CD14-positive monocyte (primary cell): ENCODE data around the gene GOLGA2. TPM values are rescaled to one million over a fixed set of nuclear protein-coding genes. Genes with fewer than 3 reads are reported as not detected.
A peak's percentile ranks its signal among the peaks of the same experiment; 100 is the strongest.

Source experiments
- DNase-seq, 3 donors: peaks; one replicate each; pipeline ENCODE4 v3.0.0-alpha.2; 2011 to 2022
- H2AFZ ChIP-seq: 2 replicates; pipeline ENCODE4 v1.6.0; 2012; ENCODE audit warnings: mild to moderate bottlenecking, low read depth, low read length, inconsistent platforms; ENCODE audit not compliant: insufficient read depth, poor library complexity, severe bottlenecking
- H3K27ac ChIP-seq, 2 donors: 1 replicate in 1 of 2; 2 replicates in 1 of 2; pipeline ENCODE4 v1.5.1; 2012 to 2013; ENCODE audit warnings: low read length in 2 of 2, control low read depth in 1 of 2, inconsistent platforms in 1 of 2, low read depth in 1 of 2, mild to moderate bottlenecking in 1 of 2
- H3K27me3 ChIP-seq, 2 donors: one replicate each; pipeline versions ENCODE4 v1.6.0 to v1.6.1; 2011 to 2013; ENCODE audit warnings: low read length in 2 of 2; ENCODE audit not compliant: control insufficient read depth in 2 of 2, insufficient read depth in 2 of 2
- H3K36me3 ChIP-seq, 2 donors: replicated peaks in 1 of 2; 1 replicate in 1 of 2; 2 replicates in 1 of 2; pipeline versions ENCODE4 v1.5.1 to v1.6.1; 2012 to 2013; ENCODE audit warnings: low read length in 2 of 2, control low read depth in 1 of 2, inconsistent platforms in 1 of 2, mild to moderate bottlenecking in 1 of 2; ENCODE audit not compliant: insufficient read depth in 2 of 2, control insufficient read depth in 1 of 2
- H3K4me1 ChIP-seq, 2 donors: 1 replicate in 1 of 2; 2 replicates in 1 of 2; pipeline versions ENCODE4 v1.5.1 to v1.6.1; 2012 to 2013; ENCODE audit warnings: low read length in 2 of 2, control low read depth in 1 of 2, inconsistent platforms in 1 of 2, mild to moderate bottlenecking in 1 of 2, moderate library complexity in 1 of 2; ENCODE audit not compliant: insufficient read depth in 2 of 2, control insufficient read depth in 1 of 2
- H3K4me2 ChIP-seq: replicated peaks from 2 replicates; pipeline ENCODE3; 2012; ENCODE audit warnings: low read length, moderate library complexity, mild to moderate bottlenecking; ENCODE audit not compliant: poor library complexity, severe bottlenecking; ENCODE audit errors: extremely low read depth
- H3K4me3 ChIP-seq, 3 experiments: fragments of 200-600 bp in 1 of 3; sonication (generic) in 1 of 3; replicated peaks in 1 of 3; 1 replicate in 2 of 3; 2 replicates in 1 of 3; pipeline ENCODE4 v1.5.1; 2011 to 2013; ENCODE audit warnings: low read length in 3 of 3, mild to moderate bottlenecking in 3 of 3, control low read depth in 2 of 3, low read depth in 2 of 3, inconsistent platforms in 1 of 3, moderate library complexity in 1 of 3
- H3K79me2 ChIP-seq: 2 replicates; pipeline ENCODE4 v1.6.0; 2012; ENCODE audit warnings: mild to moderate bottlenecking, control low read depth, inconsistent platforms, low read length, moderate library complexity; ENCODE audit not compliant: insufficient read depth
- H3K9ac ChIP-seq: 2 replicates; pipeline ENCODE4 v1.6.0; 2017; ENCODE audit warnings: low read length, mild to moderate bottlenecking; ENCODE audit not compliant: insufficient read depth, poor library complexity, severe bottlenecking
- H3K9me3 ChIP-seq, 2 donors: replicated peaks in 1 of 2; 1 replicate in 1 of 2; 2 replicates in 1 of 2; pipeline versions ENCODE4 v1.5.1 to v1.6.1; 2012 to 2013; ENCODE audit warnings: low read length in 2 of 2, control low read depth in 1 of 2; ENCODE audit not compliant: control insufficient read depth in 1 of 2, insufficient read depth in 1 of 2
- H4K20me1 ChIP-seq: 2 replicates; pipeline ENCODE4 v1.6.0; 2012; ENCODE audit warnings: mild to moderate bottlenecking, low read length, control low read depth, moderate library complexity; ENCODE audit not compliant: insufficient read depth
- H3K27ac Mint-ChIP-seq, 7 donors: one replicate each; pipeline ENCODE4 v1.8.0; 2020; ENCODE audit warnings: mild to moderate bottlenecking in 7 of 7, mixed read lengths in 7 of 7, moderate library complexity in 6 of 7, inconsistent platforms in 2 of 7
- H3K27me3 Mint-ChIP-seq, 3 donors: one replicate each; pipeline ENCODE4 v1.8.0; 2021 to 2022; ENCODE audit warnings: low read depth in 3 of 3, mild to moderate bottlenecking in 3 of 3, mixed read lengths in 3 of 3, moderate library complexity in 3 of 3, inconsistent platforms in 1 of 3
- H3K36me3 Mint-ChIP-seq, 2 donors: one replicate each; pipeline ENCODE4 v1.8.0; 2020; ENCODE audit warnings: mixed read lengths in 2 of 2, inconsistent platforms in 1 of 2, mild to moderate bottlenecking in 1 of 2
- H3K4me1 Mint-ChIP-seq: one replicate; pipeline ENCODE4 v1.8.0; 2020; ENCODE audit warnings: mild to moderate bottlenecking, mixed read lengths
- H3K4me3 Mint-ChIP-seq, 2 donors: one replicate each; pipeline ENCODE4 v1.8.0; 2020; ENCODE audit warnings: mild to moderate bottlenecking in 2 of 2, mixed read lengths in 2 of 2, moderate library complexity in 1 of 2
- H3K9me3 Mint-ChIP-seq, 7 donors: one replicate each; pipeline ENCODE4 v1.8.0; 2020 to 2022; ENCODE audit warnings: mixed read lengths in 7 of 7, mild to moderate bottlenecking in 6 of 7, moderate library complexity in 6 of 7, inconsistent platforms in 2 of 7
- WGBS: methylation state at CpG from one replicate; pipeline ENCODE4 v1.1.5; 2013; ENCODE audit warnings: missing lambda C conversion rate; ENCODE audit not compliant: insufficient coverage; 5-methylcytosine and 5-hydroxymethylcytosine counted together
- intact Hi-C, 2 donors: fragments of 100-400 bp; cut with micrococcal nuclease; formaldehyde crosslinking; loops; one replicate each; pipeline versions ENCODE4 v1.15.0 to v1.15.1; 2023
- polyA plus RNA-seq, 3 donors: library from polyadenylated mRNA; depleted of rRNA in 1 of 3; unstranded in 2 of 3; stranded (reverse) in 1 of 3; fragments of 300-500 nt in 2 of 3; fragments of >200 nt in 1 of 3; fragmentation: Illumina TruSeq in 2 of 3; gene quantifications; 1 replicate in 2 of 3; 2 replicates in 1 of 3; pipeline ENCODE4 v1.2.3, GENCODE V29; 2012 to 2021
- TF ChIP-seq, protein P1 (sequence below): fragments of 200-600 bp; IDR thresholded peaks from one replicate; pipeline ENCODE4 v1.8.0; 2022; ENCODE audit warnings: antibody characterized with exemption, mild to moderate bottlenecking

Gene GOLGA2
- polyA plus RNA-seq, 3 donors = 2.9 to 34.2 (median 4.6) TPM

DNA sequence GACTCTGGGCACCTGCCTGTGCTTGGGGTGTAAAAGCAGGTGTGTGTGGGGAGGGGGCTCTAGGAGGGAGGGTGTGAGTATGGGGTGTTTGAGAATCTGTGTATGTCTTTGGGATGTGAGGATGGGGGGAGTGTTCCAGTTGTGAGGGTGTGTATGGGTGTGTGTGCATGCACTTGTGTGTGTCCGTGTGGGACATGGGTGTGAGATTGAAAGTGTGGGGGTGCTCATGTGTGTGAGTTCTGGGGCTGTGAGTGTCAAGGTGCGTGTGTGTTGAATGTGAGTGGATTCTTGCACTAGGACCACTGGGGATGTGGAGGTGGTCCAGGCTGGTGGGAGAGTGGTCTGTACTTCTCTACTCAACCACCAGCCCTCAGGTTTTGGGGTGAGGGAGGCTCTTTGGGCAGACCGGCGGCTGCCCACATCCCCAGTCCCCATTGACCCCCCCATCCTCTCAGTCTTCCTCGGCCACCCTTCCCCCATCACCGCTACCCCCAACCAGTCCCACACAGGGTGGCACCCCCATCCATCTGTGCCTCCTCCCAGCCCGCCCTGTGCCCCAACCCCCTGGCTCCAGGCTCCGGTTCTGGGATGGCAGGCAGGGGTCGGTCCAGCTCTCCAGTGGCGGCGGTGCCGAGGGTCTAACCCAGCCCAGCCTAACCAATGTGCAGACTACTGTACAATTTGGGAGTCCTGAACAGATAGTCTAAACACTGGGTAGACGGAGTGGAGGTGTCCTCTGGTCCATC, 31.5 kb downstream of the GOLGA2 start:
- Histone ChIP-seq H3K4me1 (peaks cover 29 to 37% of the 10 kb centered on the region in 2 donors), H2AFZ (peak overlapping the region; percentile 65), H3K9me3 (no peaks in the 10 kb centered on the region), H3K4me3 (peak overlapping the region in 1 of 3 experiments; percentile 56), H3K27me3 (no peaks in the 10 kb centered on the region), H3K79me2 (no peaks in the 10 kb centered on the region), H4K20me1 (no peaks in the 10 kb centered on the region), H3K27ac (no peak overlapping the region), H3K9ac (peak overlapping the region; percentile 32), H3K4me2 (peak overlapping the region; percentile 71), H3K36me3 (no peaks in the 10 kb centered on the region)
- H3K27me3 Mint-ChIP-seq = peaks cover 3 to 13% (median 8%) of the 10 kb centered on the region in 3 donors
- H3K36me3 Mint-ChIP-seq = no peaks in the 10 kb centered on the region
- H3K27ac Mint-ChIP-seq = no peak overlapping the region
- H3K4me1 Mint-ChIP-seq = peaks cover 28% of the 10 kb centered on the region
- no peaks in the 10 kb centered on the region for H3K9me3 Mint-ChIP-seq
- intact Hi-C loops = no loop called here
- WGBS = 16% methylated on average over 5 of the region's 13 CpGs
- no peak for DNase-seq
- peak overlapping the region; percentile 48 to 51 for H3K4me3 Mint-ChIP-seq
- TF ChIP-seq, protein P1, sequence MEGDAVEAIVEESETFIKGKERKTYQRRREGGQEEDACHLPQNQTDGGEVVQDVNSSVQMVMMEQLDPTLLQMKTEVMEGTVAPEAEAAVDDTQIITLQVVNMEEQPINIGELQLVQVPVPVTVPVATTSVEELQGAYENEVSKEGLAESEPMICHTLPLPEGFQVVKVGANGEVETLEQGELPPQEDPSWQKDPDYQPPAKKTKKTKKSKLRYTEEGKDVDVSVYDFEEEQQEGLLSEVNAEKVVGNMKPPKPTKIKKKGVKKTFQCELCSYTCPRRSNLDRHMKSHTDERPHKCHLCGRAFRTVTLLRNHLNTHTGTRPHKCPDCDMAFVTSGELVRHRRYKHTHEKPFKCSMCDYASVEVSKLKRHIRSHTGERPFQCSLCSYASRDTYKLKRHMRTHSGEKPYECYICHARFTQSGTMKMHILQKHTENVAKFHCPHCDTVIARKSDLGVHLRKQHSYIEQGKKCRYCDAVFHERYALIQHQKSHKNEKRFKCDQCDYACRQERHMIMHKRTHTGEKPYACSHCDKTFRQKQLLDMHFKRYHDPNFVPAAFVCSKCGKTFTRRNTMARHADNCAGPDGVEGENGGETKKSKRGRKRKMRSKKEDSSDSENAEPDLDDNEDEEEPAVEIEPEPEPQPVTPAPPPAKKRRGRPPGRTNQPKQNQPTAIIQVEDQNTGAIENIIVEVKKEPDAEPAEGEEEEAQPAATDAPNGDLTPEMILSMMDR = no peak

- WGBS = 39% methylated on average over 8 of the region's 13 CpGs
- Mint-ChIP-seq H3K27ac (peak overlapping the region in 1 of 7 donors; percentile 10), H3K27me3 (peaks cover 0 to 9% (median 3%) of the 10 kb centered on the region in 3 donors)
These were observed 32.4 kb downstream of the GOLGA2 start for GRCh38 chr9:128243215-128244018.

More at GRCh38 chr9:128243215-128244018, 32.4 kb downstream of the GOLGA2 start:
- Histone ChIP-seq H3K4me2 (no peak overlapping the region), H3K79me2 (no peaks in the 10 kb centered on the region), H3K4me1 (peaks cover 29 to 37% of the 10 kb centered on the region in 2 donors), H4K20me1 (no peaks in the 10 kb centered on the region), H3K36me3 (no peaks in the 10 kb centered on the region), H3K9me3 (no peaks in the 10 kb centered on the region), H3K4me3 (no peak overlapping the region), H3K9ac (no peak overlapping the region), H3K27ac (no peak overlapping the region), H3K27me3 (no peaks in the 10 kb centered on the region), H2AFZ (no peak overlapping the region)
- H3K4me3 Mint-ChIP-seq = no peak overlapping the region
- H3K4me1 Mint-ChIP-seq = peaks cover 28% of the 10 kb centered on the region
- intact Hi-C loops = no loop called here
- no peaks in the 10 kb centered on the region for H3K9me3 Mint-ChIP-seq
- DNase-seq = no peak
- no peaks in the 10 kb centered on the region for H3K36me3 Mint-ChIP-seq
- TF ChIP-seq, protein P1 = no peak
